HepG2 (cell line): ENCODE results near the gene PLEKHA6. TPM values are rescaled to one million over a fixed set of nuclear protein-coding genes. Genes with fewer than 3 reads are reported as not detected.

Experiments
- ATAC-seq: fragments of 200-7000 bp; cut with Tn5 transposase; 3 replicates; pipeline ENCODE4 v1.9.1; 2020; ENCODE audit warnings: mild to moderate bottlenecking, moderate library complexity
- BruUV-seq: library from RNA; stranded (reverse); fragments of 400-500 nt; replicated peaks from 2 replicates; lab custom pipeline; 2021; lab: Mats Ljungman, UMichigan
- CTCF ChIA-PET: fragments of 300-600 bp; formaldehyde crosslinking; extraction: SDS; loops from one replicate; lab custom pipeline; 2021; ENCODE audit warnings: low total read pairs, inconsistent platforms, low intra/inter-chr PET ratio; lab: Yijun Ruan, JAX
- POLR2A ChIA-PET: fragments of 350-600 bp; sonication (Branson Sonifier 250); formaldehyde crosslinking; loops from one replicate; lab custom pipeline; 2020; ENCODE audit warnings: antibody characterized with exemption, inconsistent platforms; lab: Yijun Ruan, JAX
- DNase-seq: peaks from one replicate; pipeline ENCODE4 v3.0.0-alpha.2; 2015; ENCODE audit warnings: low spot score
- FAIRE-seq: peaks from 3 replicates; lab custom pipeline; 2011; peaks lifted over from hg19 to GRCh38; lab: Jason Lieb, UNC
- H2AFZ ChIP-seq: one replicate; pipeline ENCODE4 v1.6.1; 2011; ENCODE audit warnings: low read length, inconsistent platforms
- H3K27ac ChIP-seq: fragments of 300-600 bp; 3 replicates; pipeline ENCODE4 v1.8.0; 2011; ENCODE audit warnings: mixed run types, mild to moderate bottlenecking, mixed read lengths, low read length, inconsistent platforms; ENCODE audit not compliant: insufficient read depth; ENCODE audit errors: extremely low read length
- H3K27me3 ChIP-seq, 2 experiments: fragments of 200-600 bp in 1 of 2; 2 replicates in 1 of 2; 3 replicates in 1 of 2; pipeline versions ENCODE4 v1.6.0 to v1.8.0; 2011; ENCODE audit warnings: low read length in 2 of 2, mild to moderate bottlenecking in 2 of 2, moderate library complexity in 2 of 2, inconsistent platforms in 1 of 2; ENCODE audit not compliant: insufficient read depth in 2 of 2, control insufficient read depth in 1 of 2
- H3K36me3 ChIP-seq, 2 experiments: fragments of 200-600 bp in 1 of 2; replicated peaks in 1 of 2; 2 replicates in 1 of 2; 3 replicates in 1 of 2; pipeline versions ENCODE4 v1.5.1 to v1.8.0; 2011; ENCODE audit warnings: low read length in 2 of 2, inconsistent platforms in 1 of 2; ENCODE audit not compliant: insufficient read depth in 2 of 2, control insufficient read depth in 1 of 2
- H3K4me1 ChIP-seq: 2 replicates; pipeline ENCODE4 v1.5.1; 2012; ENCODE audit warnings: low read length, inconsistent platforms; ENCODE audit not compliant: insufficient read depth
- H3K4me2 ChIP-seq: 2 replicates; pipeline ENCODE4 v1.6.0; 2011; ENCODE audit warnings: low read depth, low read length, inconsistent platforms
- H3K4me3 ChIP-seq, 3 experiments: fragments of 200-600 bp in 1 of 3; sonication (generic), shearing (Covaris generic) in 1 of 3; replicated peaks in 1 of 3; 2 replicates each; pipeline ENCODE4 v1.5.1; 2011 to 2016; ENCODE audit warnings: low read length in 3 of 3, inconsistent platforms in 2 of 3, low read depth in 2 of 3, mild to moderate bottlenecking in 2 of 3, control low read depth in 1 of 3, mixed read lengths in 1 of 3; ENCODE audit not compliant: insufficient read depth in 1 of 3
- H3K79me2 ChIP-seq: one replicate; pipeline ENCODE4 v1.6.1; 2011; ENCODE audit warnings: low read length, inconsistent platforms; ENCODE audit not compliant: insufficient read depth
- H3K9ac ChIP-seq: 2 replicates; pipeline ENCODE4 v1.6.0; 2011; ENCODE audit warnings: mild to moderate bottlenecking, low read depth, low read length, inconsistent platforms; ENCODE audit not compliant: insufficient read depth
- H3K9me3 ChIP-seq: 2 replicates; pipeline ENCODE4 v1.5.1; 2012; ENCODE audit warnings: mild to moderate bottlenecking, low read length
- H4K20me1 ChIP-seq: 2 replicates; pipeline ENCODE4 v1.6.0; 2011; ENCODE audit warnings: inconsistent platforms, mild to moderate bottlenecking, low read length, moderate library complexity; ENCODE audit not compliant: insufficient read depth
- MBD4 ChIP-seq: IDR thresholded peaks from 2 replicates; pipeline ENCODE4 v1.6.1; 2012; ENCODE audit warnings: low read length, inconsistent platforms, borderline replicate concordance
- MXD1 ChIP-seq: sonication (generic); formaldehyde crosslinking; IDR thresholded peaks from 2 replicates; pipeline ENCODE4 v1.4.0; 2020; ENCODE audit warnings: mild to moderate bottlenecking, missing genetic modification reagents
- RBM39 ChIP-seq: fragments of 200-400 bp; formaldehyde crosslinking; IDR thresholded peaks from one replicate; pipeline ENCODE4 v1.6.1; 2018; ENCODE audit warnings: antibody characterized with exemption, mild to moderate bottlenecking, low read depth, low read length; ENCODE audit not compliant: poor library complexity, severe bottlenecking
- ZBTB40 ChIP-seq, 2 experiments: fragments of 450-650 bp in 1 of 2; sonication (generic) in 1 of 2; formaldehyde crosslinking in 1 of 2; IDR thresholded peaks; 2 replicates each; pipeline versions ENCODE4 v1.6.1 to v1.8.0; 2016 to 2022; ENCODE audit warnings: antibody characterized with exemption in 1 of 2, mild to moderate bottlenecking in 1 of 2, missing genetic modification reagents in 1 of 2
- ZNF121 ChIP-seq: sonication (generic); formaldehyde crosslinking; IDR thresholded peaks from 2 replicates; pipeline ENCODE4 v1.5.0; 2020; ENCODE audit warnings: mild to moderate bottlenecking, missing genetic modification reagents
- WGBS: methylation state at CpG from one replicate; pipeline ENCODE4 v1.1.6; 2017; ENCODE audit warnings: low lambda C conversion rate; 5-methylcytosine and 5-hydroxymethylcytosine counted together
- in situ Hi-C: cut with HindIII; loops from 2 replicates; pipeline ENCODE4 v1.10.0; 2017; ENCODE audit warnings: low pct_unique_long_range_greater_than_20kb; ENCODE audit not compliant: extremely low pct_ligation_motif_present
- intact Hi-C: fragments of 100-400 bp; cut with micrococcal nuclease; formaldehyde crosslinking; loops from one replicate; pipeline ENCODE4 v1.10.0; 2022; ENCODE audit not compliant: unreplicated experiment
- polyA plus RNA-seq, 8 experiments: library from polyadenylated mRNA; depleted of rRNA in 3 of 8; stranded (reverse) in 7 of 8; unstranded in 1 of 8; fragments of >200 nt; fragmentation: Illumina TruSeq in 4 of 8; extraction: Trizol in 4 of 8; gene quantifications; 2 replicates each; pipeline versions ENCODE4 v1.2.1 to v1.2.3, GENCODE V29; 2011 to 2016; ENCODE audit warnings: low read depth in 4 of 8, missing spikeins in 1 of 8, mixed read lengths in 1 of 8; ENCODE audit not compliant: insufficient read depth in 1 of 8
- total RNA-seq, 5 experiments: library from RNA; depleted of rRNA; stranded (reverse); fragments of >200 nt; fragmentation: Illumina TruSeq; extraction: Trizol; gene quantifications; 2 replicates each; pipeline ENCODE4 v1.2.3, GENCODE V29; 2016; ENCODE audit warnings: low read depth in 1 of 5

PLEKHA6 gene
- total and polyA plus RNA-seq, 2 of the 13 experiments (the other 11 are each of a cell fraction or from before 2014, with no cell fraction given) = 5.3 to 11.4 TPM

- TF ChIP-seq ZBTB40 (IDR thresholded peaks at IDR 0.05) (no peak), ZBTB40 (CRISPR knock-in tag; IDR thresholded peaks at IDR 0.05) (no peak), MBD4 (no peak)
Measured at GRCh38 chr1:204344665-204345355, 14.9 kb downstream of the PLEKHA6 start (continued).

GRCh38 chr1:204343802-204344201 is 15.9 kb downstream of the PLEKHA6 start:
- peaks cover 0 to 1% of the 10 kb centered on the region in 2 experiments; a peak in 1 of 5 replicates for H3K36me3 ChIP-seq
- H2AFZ ChIP-seq = no peak overlapping the region
- in situ Hi-C loops = no loop called here
- no TSS peak for BruUV-seq
- intact Hi-C loops = no loop called here
- FAIRE-seq (no peak), ATAC-seq (no peak)
- WGBS = 90% methylated on average over 4 of the region's 4 CpGs
- H3K27me3 ChIP-seq = no peaks in the 10 kb centered on the region
- H3K9me3 ChIP-seq = no peaks in the 10 kb centered on the region
- no peaks in the 10 kb centered on the region for H3K79me2 ChIP-seq
- TF ChIP-seq MXD1 (CRISPR knock-in tag) = no peak
- no peak for TF ChIP-seq RBM39
- TF ChIP-seq ZNF121 = 0 out of 2 replicates have a peak, but pooled peaks have one; percentile 19
- TF ChIP-seq, all 625 proteins: peak for 1
- peaks cover 22% of the 10 kb centered on the region for H3K4me1 ChIP-seq
- H3K27ac ChIP-seq = no peak overlapping the region
- H4K20me1 ChIP-seq = no peaks in the 10 kb centered on the region
- DNase-seq = no peak
- ChIA-PET POLR2A (no interaction called here), CTCF (no interaction called here)
- H3K9ac ChIP-seq = no peak overlapping the region
- H3K4me3 ChIP-seq = no peak overlapping the region
- H3K4me2 ChIP-seq = no peak overlapping the region
